K562 (cell line): ENCODE data around the gene RPL27A. TPM values are rescaled to one million over a fixed set of nuclear protein-coding genes. Genes with fewer than 3 reads are reported as not detected.

Experiments used
- BCL6 ChIP-seq: fragments of 250-450 bp; sonication (Bioruptor Pico); IDR thresholded peaks from 2 replicates; pipeline ENCODE4 v1.4.0; 2020
- BDP1 ChIP-seq: IDR thresholded peaks from 3 replicates; pipeline ENCODE4 v1.6.1; 2011; ENCODE audit not compliant: insufficient read length, insufficient read depth
- E4F1 ChIP-seq: fragments of 250-450 bp; sonication (Bioruptor Pico); IDR thresholded peaks from 2 replicates; pipeline ENCODE4 v1.5.0; 2021; ENCODE audit warnings: mild to moderate bottlenecking, borderline replicate concordance
- ETV1 ChIP-seq: fragments of 450-650 bp; conservative IDR thresholded peaks from 2 replicates; pipeline ENCODE4 v1.6.1; 2016; ENCODE audit warnings: missing genetic modification characterization, control low read depth, low read depth, missing compliant biosample characterization
- HMBOX1 ChIP-seq: sonication (generic); IDR thresholded peaks from 2 replicates; pipeline ENCODE4 v1.6.1; 2016
- KAT2B ChIP-seq: IDR thresholded peaks from one replicate; pipeline ENCODE4 v1.6.1; 2012; ENCODE audit warnings: low read depth, mild to moderate bottlenecking, control low read depth, inconsistent platforms, low read length, moderate library complexity
- NCOA1 ChIP-seq: fragments of 450-650 bp; IDR thresholded peaks from 2 replicates; pipeline ENCODE4 v1.6.1; 2016; ENCODE audit warnings: low read depth
- RCOR1 ChIP-seq, 2 experiments: IDR thresholded peaks; 2 replicates each; pipeline ENCODE4 v1.6.1; 2012; ENCODE audit warnings: low read depth in 2 of 2, low read length in 2 of 2, borderline replicate concordance in 1 of 2, improper control_type of control experiment in 1 of 2
- RHOXF2B ChIP-seq: fragments of 250-450 bp; sonication (Bioruptor Pico); conservative IDR thresholded peaks from 2 replicates; pipeline ENCODE4 v1.5.1; 2021
- SMARCA4 ChIP-seq: fragments of 450-650 bp; IDR thresholded peaks from 2 replicates; pipeline ENCODE4 v1.6.1; 2016
- SPI1 ChIP-seq: IDR thresholded peaks from 2 replicates; pipeline ENCODE4 v1.6.1; 2011; ENCODE audit warnings: low read depth, low read length, control low read depth, borderline replicate concordance
- TAF7 ChIP-seq: fragments of 450-650 bp; IDR thresholded peaks from 2 replicates; pipeline ENCODE4 v1.6.1; 2016; ENCODE audit warnings: missing genetic modification characterization, missing compliant biosample characterization
- ZBTB8A ChIP-seq: fragments of 450-650 bp; IDR thresholded peaks from 2 replicates; pipeline ENCODE4 v1.6.1; 2018; ENCODE audit warnings: mild to moderate bottlenecking, moderate library complexity; ENCODE audit not compliant: partially characterized antibody
- polyA plus RNA-seq, 8 experiments: library from polyadenylated mRNA; depleted of rRNA in 4 of 8; stranded (reverse) in 5 of 8; unstranded in 3 of 8; fragments of >200 nt; fragmentation: Nextera tagmentation in 2 of 8; fragmentation: Illumina TruSeq in 1 of 8; extraction: Ambion mirVana in 2 of 8; extraction: Trizol in 1 of 8; gene quantifications; 2 replicates each; pipeline versions ENCODE4 v1.2.1 to v1.2.3, GENCODE V29; 2011 to 2014; ENCODE audit warnings: inconsistent platforms in 1 of 8, missing spikeins in 1 of 8
- total RNA-seq, 7 experiments: library from RNA; depleted of rRNA in 6 of 7; stranded (reverse); fragments of >200 nt in 6 of 7; fragmentation: Illumina TruSeq in 2 of 7; extraction: Trizol in 2 of 7; gene quantifications; 2 replicates each; pipeline versions ENCODE4 v1.2.1 to v1.2.3, GENCODE V29; 2011 to 2021; ENCODE audit warnings: low replicate concordance in 1 of 7

RPL27A gene
- total and polyA plus RNA-seq, 9 of the 15 experiments (the other 6 are each of a cell fraction or from before 2014, with no cell fraction given) = 790 to 4,241 (median 2,267) TPM

- TF ChIP-seq HMBOX1 = no peak
- no peak for TF ChIP-seq KAT2B
- no peak for TF ChIP-seq NCOA1
- no peak for TF ChIP-seq BCL6
- TF ChIP-seq SMARCA4 = peak; percentile 47
- peak in 1 of 2 experiments; percentile 34; a peak in 1 of 4 replicates for TF ChIP-seq RCOR1 (IDR thresholded peaks at IDR 0.05; ENCODE audit: borderline replicate concordance in 1 of 2, low read depth in 2 of 2, low read length in 2 of 2)
- TF ChIP-seq SPI1 = peak; percentile 99
- 0 out of 2 replicates have a peak, but pooled peaks have one; percentile 77 for TF ChIP-seq RHOXF2B (CRISPR knock-in tag)
- TF ChIP-seq BDP1 = no peak
- TF ChIP-seq ZBTB8A = no peak
- peak; percentile 52 for TF ChIP-seq TAF7 (tag)
- TF ChIP-seq E4F1 (CRISPR knock-in tag) = no peak
- peak; percentile 83 for TF ChIP-seq ETV1 (tag)
Observed at GRCh38 chr11:8682303-8683114, at the start of gene RPL27A, which contains the start of gene TRIM66 (continued).
